Effector memory CD8-positive, alpha-beta T cell (primary cell): ENCODE measurements around the gene SBF1.

Experiments
- ATAC-seq: fragments of 150-1000 bp; cut with Tn5 transposase; replicated peaks from 2 replicates; pipeline ENCODE4 v1.10.0; 2021; ENCODE audit warnings: mild to moderate bottlenecking, moderate library complexity
- DNase-seq, 3 experiments: peaks; one replicate each; pipeline ENCODE4 v3.0.0; 2021
- H3K27ac Mint-ChIP-seq, 2 donors: one replicate each; pipeline ENCODE4 v1.8.0; 2022; ENCODE audit warnings: mild to moderate bottlenecking in 2 of 2, mixed read lengths in 2 of 2, moderate library complexity in 2 of 2
- H3K27me3 Mint-ChIP-seq, 2 donors: one replicate each; pipeline ENCODE4 v1.8.0; 2022; ENCODE audit warnings: mixed read lengths in 2 of 2
- H3K36me3 Mint-ChIP-seq: one replicate; pipeline ENCODE4 v1.8.0; 2022; ENCODE audit warnings: mild to moderate bottlenecking, moderate library complexity, mixed read lengths; ENCODE audit not compliant: insufficient read depth
- H3K4me1 Mint-ChIP-seq, 2 donors: one replicate each; pipeline ENCODE4 v1.8.0; 2022; ENCODE audit warnings: low read depth in 2 of 2, mixed read lengths in 2 of 2
- H3K4me3 Mint-ChIP-seq, 2 donors: one replicate each; pipeline ENCODE4 v1.8.0; 2022; ENCODE audit warnings: mild to moderate bottlenecking in 2 of 2, mixed read lengths in 2 of 2, moderate library complexity in 2 of 2
- H3K9me3 Mint-ChIP-seq, 2 donors: one replicate each; pipeline ENCODE4 v1.8.0; 2022; ENCODE audit warnings: mixed read lengths in 2 of 2

The SBF1 gene

GRCh38 chr22:50517495-50518260 lies 42.8 kb upstream of the SBF1 start:
- Mint-ChIP-seq H3K36me3 (peaks cover 60% of the 10 kb centered on the region), H3K27me3 (no peaks in the 10 kb centered on the region), H3K4me1 (peaks cover 12 to 21% of the 10 kb centered on the region in 2 donors), H3K4me3 (no peak overlapping the region), H3K27ac (no peak overlapping the region), H3K9me3 (no peaks in the 10 kb centered on the region)
- DNase-seq (no peak), ATAC-seq (no peak)

- Mint-ChIP-seq H3K9me3 (no peaks in the 10 kb centered on the region), H3K27ac (no peak overlapping the region), H3K4me3 (no peak overlapping the region), H3K4me1 (peaks cover 12 to 21% of the 10 kb centered on the region in 2 donors), H3K36me3 (peaks cover 61% of the 10 kb centered on the region), H3K27me3 (no peaks in the 10 kb centered on the region)
- DNase-seq (no peak), ATAC-seq (no peak)
Observed at GRCh38 chr22:50516891-50517290, 42.1 kb upstream of the SBF1 start.

GRCh38 chr22:50516068-50516467 lies 41.2 kb upstream of the SBF1 start:
- H3K36me3 Mint-ChIP-seq = peaks cover 59% of the 10 kb centered on the region
- no peaks in the 10 kb centered on the region for H3K9me3 Mint-ChIP-seq
- no peaks in the 10 kb centered on the region for H3K27me3 Mint-ChIP-seq
- H3K4me3 Mint-ChIP-seq = no peak overlapping the region
- DNase-seq = no peak
- H3K27ac Mint-ChIP-seq = no peak overlapping the region
- no peak for ATAC-seq
- H3K4me1 Mint-ChIP-seq = peaks cover 12 to 21% of the 10 kb centered on the region in 2 donors

- H3K4me1 Mint-ChIP-seq = peaks cover 20 to 30% of the 10 kb centered on the region in 2 donors
- no peaks in the 10 kb centered on the region for H3K27me3 Mint-ChIP-seq
- no peaks in the 10 kb centered on the region for H3K9me3 Mint-ChIP-seq
- H3K27ac Mint-ChIP-seq = no peak overlapping the region
- peaks cover 52% of the 10 kb centered on the region for H3K36me3 Mint-ChIP-seq
- no peak overlapping the region for H3K4me3 Mint-ChIP-seq
- DNase-seq (no peak), ATAC-seq (no peak)
Observed at GRCh38 chr22:50513175-50513574, 38.3 kb upstream of the SBF1 start.

- H3K27ac Mint-ChIP-seq = peak overlapping the region; percentile 95 to 97
- H3K9me3 Mint-ChIP-seq = no peaks in the 10 kb centered on the region
- H3K4me1 Mint-ChIP-seq = peaks cover 11 to 21% of the 10 kb centered on the region in 2 donors
- no peak for DNase-seq
- peaks cover 29% of the 10 kb centered on the region for H3K36me3 Mint-ChIP-seq
- no peaks in the 10 kb centered on the region for H3K27me3 Mint-ChIP-seq
- ATAC-seq = no peak
- peak overlapping the region; percentile 93 to 94 for H3K4me3 Mint-ChIP-seq
Observed at GRCh38 chr22:50508897-50509296, 34.1 kb upstream of the SBF1 start.

DNA sequence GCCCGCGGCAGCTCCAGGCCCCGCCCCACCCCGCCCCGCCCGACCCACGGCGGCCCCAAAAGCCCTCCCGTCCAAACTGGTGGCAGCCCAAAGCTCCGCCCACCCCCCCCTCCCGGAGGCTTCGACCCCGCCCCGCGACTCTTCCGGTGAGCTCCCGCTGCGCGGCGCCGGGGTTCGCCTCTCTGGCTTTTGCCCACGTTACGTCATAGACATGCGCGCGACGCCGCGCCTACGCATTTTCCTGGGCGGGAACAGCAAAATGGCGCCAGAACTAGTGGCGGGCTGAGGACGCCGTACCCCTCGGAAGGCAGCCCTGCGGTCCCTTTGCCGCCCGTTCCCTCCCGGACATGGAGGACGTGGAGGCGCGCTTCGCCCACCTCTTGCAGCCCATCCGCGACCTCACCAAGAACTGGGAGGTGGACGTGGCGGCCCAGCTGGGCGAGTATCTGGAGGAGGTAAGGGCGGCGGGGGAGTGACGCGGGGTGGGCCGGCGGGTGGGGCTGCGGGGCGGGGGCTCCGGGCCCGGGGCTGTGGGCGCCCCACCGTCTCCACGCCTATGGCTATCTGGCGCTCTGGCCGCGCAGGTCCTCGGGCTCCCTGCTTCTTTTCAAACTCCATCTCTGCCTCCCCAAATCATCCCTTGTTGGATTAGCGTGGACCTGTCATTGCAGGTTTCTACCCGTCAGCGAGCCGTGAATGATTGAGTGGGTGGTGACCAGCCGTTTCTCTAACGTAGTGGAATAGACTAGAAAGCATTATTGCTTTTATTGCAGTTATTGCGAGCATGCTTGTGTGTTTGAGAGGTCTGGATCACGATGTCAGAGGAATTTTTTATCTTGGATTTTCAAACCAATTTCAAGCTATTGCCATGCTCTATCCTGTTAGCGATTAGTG lies 33.4 kb upstream of the SBF1 start, which contains the start of gene NCAPH2:
Gene NCAPH2 (plus strand): TSS at position 234 of the 894 bp plus-strand sequence. CDS start 114 bp downstream, at position 348.
- Mint-ChIP-seq H3K27me3 (no peaks in the 10 kb centered on the region), H3K27ac (peak within 1 kb of the TSS; percentile 95 to 97), H3K4me1 (peaks cover 11 to 16% of the 10 kb centered on the region in 2 donors), H3K9me3 (no peaks in the 10 kb centered on the region), H3K36me3 (peaks cover 29% of the 10 kb centered on the region), H3K4me3 (peak within 1 kb of the TSS; percentile 95 to 98)
- DNase-seq (peak; percentile 95 to 97 (median 97)), ATAC-seq (peak; percentile 72)

DNA sequence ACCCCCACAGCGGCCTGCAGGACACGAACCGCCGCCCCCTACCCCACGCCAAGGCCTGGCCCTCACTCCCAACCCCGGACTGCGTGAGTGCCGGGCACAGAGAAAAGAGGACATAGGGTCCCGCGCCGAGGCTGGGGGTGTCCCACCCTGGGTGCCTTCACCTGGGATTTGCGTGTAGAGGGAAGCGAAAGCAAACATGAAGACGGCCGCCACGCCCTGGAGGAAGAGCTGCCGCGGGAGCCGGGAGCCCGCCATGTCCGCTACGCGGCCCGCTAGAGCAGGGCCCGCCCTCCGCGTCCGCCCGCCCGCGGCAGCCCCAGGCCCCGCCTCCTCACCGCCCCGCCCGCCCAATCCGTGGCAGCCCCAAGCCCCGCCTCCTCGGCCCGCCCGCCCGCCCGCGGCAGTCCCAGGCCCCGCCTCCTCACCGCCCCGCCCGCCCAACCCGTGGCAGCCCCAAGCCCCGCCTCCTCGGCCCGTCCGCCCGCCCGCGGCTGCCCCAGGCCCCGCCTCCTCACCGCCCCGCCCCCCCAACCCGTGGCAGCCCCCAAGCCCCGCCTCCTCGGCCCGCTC lies 32.7 kb upstream of the SBF1 start, which contains the start of gene LMF2:
Gene LMF2 (minus strand): TSS at position 282 of the 570 bp plus-strand sequence. CDS start 27 bp downstream, at position 255.
- Mint-ChIP-seq H3K9me3 (no peaks in the 10 kb centered on the region), H3K27ac (peak within 1 kb of the TSS; percentile 95 to 97), H3K4me1 (peaks cover 11 to 16% of the 10 kb centered on the region in 2 donors), H3K27me3 (no peaks in the 10 kb centered on the region), H3K4me3 (peak within 1 kb of the TSS; percentile 95 to 98), H3K36me3 (peaks cover 27% of the 10 kb centered on the region)
- ATAC-seq = peak; percentile 76
- DNase-seq = peak; percentile 83 to 86 (median 86)

- peaks cover 20% of the 10 kb centered on the region for H3K36me3 Mint-ChIP-seq
- H3K4me3 Mint-ChIP-seq = peak overlapping the region; percentile 95 to 98
Observed at GRCh38 chr22:50506611-50507420, 32.0 kb upstream of the SBF1 start.

DNA sequence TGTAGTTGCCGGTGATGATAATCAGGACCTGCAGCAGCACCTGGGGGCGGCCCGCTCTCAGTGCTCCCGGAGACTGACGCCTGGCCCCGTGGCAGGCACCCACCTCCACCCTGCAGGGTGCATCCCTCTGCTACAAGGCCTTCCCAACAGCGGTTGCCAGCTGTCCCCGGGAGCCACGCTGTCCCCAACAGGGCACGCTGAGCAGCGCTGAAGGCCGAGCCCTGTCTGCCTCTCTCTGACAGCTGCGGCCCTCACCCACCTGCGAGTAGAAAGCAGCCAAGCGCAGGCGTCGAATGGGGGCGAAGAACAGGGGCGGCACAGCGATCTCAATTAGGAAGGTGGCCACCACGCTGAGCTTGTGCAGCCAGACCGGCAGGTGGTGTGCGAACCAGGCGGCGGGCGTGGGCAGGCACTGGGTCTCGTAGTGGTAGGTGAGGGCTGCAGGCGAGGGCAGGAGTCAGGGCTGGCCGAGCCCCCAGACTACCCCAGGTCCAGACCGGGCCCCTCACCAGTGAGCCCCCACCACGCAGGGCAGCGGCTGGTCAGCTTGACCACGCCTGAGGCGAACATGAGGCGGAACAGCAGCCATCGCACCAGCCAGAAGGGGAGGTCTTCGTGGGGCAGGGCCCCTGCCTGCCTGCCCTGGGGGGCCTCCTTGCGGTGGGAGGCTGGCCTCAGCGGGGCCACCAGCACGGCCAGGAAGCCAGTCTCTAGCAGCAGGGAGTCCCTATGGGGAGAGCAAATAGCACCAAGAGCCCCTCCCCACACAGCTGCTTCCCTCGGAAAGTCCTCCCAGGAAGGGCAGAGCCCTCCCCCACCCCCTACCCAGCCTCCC lies 31.2 kb upstream of the SBF1 start:
- Mint-ChIP-seq H3K9me3 (no peaks in the 10 kb centered on the region), H3K36me3 (peaks cover 17% of the 10 kb centered on the region), H3K27me3 (no peaks in the 10 kb centered on the region), H3K4me3 (peak overlapping the region; percentile 95 to 98), H3K27ac (no peak overlapping the region), H3K4me1 (peaks cover 11 to 16% of the 10 kb centered on the region in 2 donors)
- ATAC-seq (no peak), DNase-seq (no peak)

More at GRCh38 chr22:50506611-50507420, 32.0 kb upstream of the SBF1 start:
- ATAC-seq (no peak), DNase-seq (no peak)
- H3K4me1 Mint-ChIP-seq = peaks cover 11 to 16% of the 10 kb centered on the region in 2 donors
- H3K27ac Mint-ChIP-seq = peak overlapping the region; percentile 90
- H3K9me3 Mint-ChIP-seq = no peaks in the 10 kb centered on the region
- no peaks in the 10 kb centered on the region for H3K27me3 Mint-ChIP-seq

DNA sequence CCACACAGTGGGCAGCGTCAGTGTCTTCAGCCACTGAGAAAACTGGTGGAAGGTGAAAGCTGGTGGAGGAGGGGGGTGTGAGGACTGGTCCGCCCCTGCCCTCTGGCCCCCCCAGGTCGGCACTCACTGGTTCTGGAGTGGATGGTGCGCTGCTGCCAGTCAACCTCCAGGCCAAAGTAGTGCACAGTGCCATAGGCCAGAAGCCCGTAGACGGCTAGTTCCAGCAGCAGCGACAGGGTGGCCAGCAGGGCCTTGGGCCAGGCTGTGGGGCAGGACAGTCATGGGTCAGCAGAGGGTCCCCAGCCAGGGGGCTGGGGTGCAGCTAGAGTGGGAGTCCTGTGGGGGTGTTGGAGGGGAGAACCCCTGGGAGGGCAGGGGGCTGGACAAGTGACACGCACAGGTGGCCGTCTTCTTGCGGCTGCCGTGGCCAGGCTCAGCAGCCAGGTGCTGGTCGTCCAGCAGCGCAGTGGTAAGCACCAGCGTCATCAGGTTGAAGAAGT lies 30.5 kb upstream of the SBF1 start:
- peak overlapping the region; percentile 8 to 53 for H3K4me3 Mint-ChIP-seq
- no peaks in the 10 kb centered on the region for H3K9me3 Mint-ChIP-seq
- no peaks in the 10 kb centered on the region for H3K27me3 Mint-ChIP-seq
- DNase-seq (no peak), ATAC-seq (no peak)
- H3K4me1 Mint-ChIP-seq = peaks cover 11 to 16% of the 10 kb centered on the region in 2 donors
- H3K27ac Mint-ChIP-seq = no peak overlapping the region
- peaks cover 11% of the 10 kb centered on the region for H3K36me3 Mint-ChIP-seq

DNA sequence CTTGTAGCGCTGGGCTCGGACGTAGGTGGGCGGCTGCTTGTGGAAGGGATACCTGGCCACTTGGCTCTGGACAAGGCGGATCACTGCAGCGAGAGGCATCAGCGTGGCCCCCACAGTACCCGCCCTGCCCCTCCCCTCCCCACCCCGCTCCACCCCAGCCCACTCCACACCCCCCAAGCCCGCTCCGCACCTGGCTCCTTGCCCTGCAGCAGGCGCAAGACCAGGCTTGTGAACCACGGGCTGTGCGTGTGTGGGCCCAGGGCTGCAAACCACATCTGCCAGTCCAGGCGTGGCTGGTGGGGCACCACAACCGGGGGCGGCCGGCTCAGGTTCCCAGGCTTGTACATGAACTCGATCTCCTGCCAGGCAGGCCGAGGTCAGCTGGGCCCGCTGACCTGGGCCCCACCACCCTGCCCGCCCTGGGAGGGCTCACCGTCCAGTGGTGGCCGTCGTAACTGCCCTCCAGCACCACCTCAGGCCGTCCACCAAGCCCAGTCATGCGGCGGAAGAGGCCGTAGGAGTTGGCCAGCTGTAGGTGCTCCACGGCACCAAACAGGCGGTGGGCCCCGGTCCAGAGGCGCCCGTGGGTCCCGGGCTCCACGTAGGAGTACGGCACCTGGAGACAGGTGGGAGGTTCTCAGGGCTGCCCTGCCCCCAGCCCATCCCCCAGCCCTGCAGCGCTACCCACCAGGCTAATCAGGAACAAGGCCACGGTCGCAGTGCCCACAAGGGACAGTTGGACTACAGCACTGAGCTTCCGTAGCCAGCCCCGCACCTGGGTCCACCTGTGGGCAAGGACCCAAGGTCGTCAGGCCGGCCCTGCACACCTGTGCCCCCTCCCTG lies 29.8 kb upstream of the SBF1 start:
- DNase-seq (no peak), ATAC-seq (no peak)
- H3K36me3 Mint-ChIP-seq = peaks cover 9% of the 10 kb centered on the region
- H3K9me3 Mint-ChIP-seq = no peaks in the 10 kb centered on the region
- H3K27me3 Mint-ChIP-seq = no peaks in the 10 kb centered on the region
- H3K4me1 Mint-ChIP-seq = peaks cover 11 to 15% of the 10 kb centered on the region in 2 donors
- H3K27ac Mint-ChIP-seq = no peak overlapping the region
- no peak overlapping the region for H3K4me3 Mint-ChIP-seq
